Gastrocnemius medialis (tissue), 4 donors: ENCODE measurements around the gene ODF2. TPM values are rescaled to one million over a fixed set of nuclear protein-coding genes. Genes with fewer than 3 reads are reported as not detected.

Experiments used
- ATAC-seq, 2 donors: fragments of 150-250 bp; one replicate each; pipeline ENCODE4 v1.9.1; 2016
- DNase-seq, 2 donors: peaks; one replicate each; pipeline ENCODE4 v3.0.0-alpha.2; 2019
- H3K27ac ChIP-seq, 4 donors: fragments of 200-600 bp; sonication (generic); 1 replicate in 1 of 4; 2 replicates in 3 of 4; pipeline ENCODE4 v1.5.1; 2016 to 2018; ENCODE audit warnings: mild to moderate bottlenecking in 2 of 4, moderate library complexity in 1 of 4
- H3K27me3 ChIP-seq, 3 donors: fragments of 200-600 bp; sonication (generic) in 2 of 3; 1 replicate in 1 of 3; 2 replicates in 2 of 3; pipeline versions ENCODE4 v1.5.1 to v1.6.0; 2016 to 2019; ENCODE audit warnings: mild to moderate bottlenecking in 1 of 3, moderate library complexity in 1 of 3
- H3K36me3 ChIP-seq, 2 donors: fragments of 200-600 bp; sonication (generic) in 1 of 2; one replicate each; pipeline ENCODE4 v1.5.1; 2017 to 2018
- H3K4me1 ChIP-seq, 2 donors: fragments of 200-600 bp; sonication (generic) in 1 of 2; one replicate each; pipeline ENCODE4 v1.5.1; 2016 to 2017; ENCODE audit warnings: mild to moderate bottlenecking in 2 of 2
- H3K4me3 ChIP-seq, 4 donors: fragments of 200-600 bp; sonication (generic) in 3 of 4; 1 replicate in 1 of 4; 2 replicates in 3 of 4; pipeline ENCODE4 v1.5.1; 2016 to 2019; ENCODE audit warnings: mild to moderate bottlenecking in 2 of 4
- H3K9me3 ChIP-seq, 3 donors: fragments of 200-600 bp; sonication (generic) in 2 of 3; 1 replicate in 1 of 3; 2 replicates in 2 of 3; pipeline ENCODE4 v1.5.1; 2016 to 2019
- CTCF ChIP-seq, 5 experiments: fragments of 450-650 bp in 3 of 5; fragments of 200-600 bp in 2 of 5; sonication (generic) in 2 of 5; IDR thresholded peaks in 4 of 5; conservative IDR thresholded peaks in 1 of 5; 1 replicate in 4 of 5; 2 replicates in 1 of 5; pipeline ENCODE4 v1.5.1; 2016 to 2019; ENCODE audit warnings: antibody characterized with exemption in 5 of 5, mild to moderate bottlenecking in 3 of 5, moderate library complexity in 3 of 5
- POLR2A ChIP-seq, 2 donors: fragments of 450-650 bp; IDR thresholded peaks; one replicate each; pipeline ENCODE4 v1.6.1; 2017; ENCODE audit warnings: antibody characterized with exemption in 2 of 2, mild to moderate bottlenecking in 2 of 2, moderate library complexity in 2 of 2
- in situ Hi-C, 4 donors: fragments of 200-750 bp; cut with MboI; loops; one replicate each; pipeline versions ENCODE4 v1.15.0 to v1.8.0; 2017; ENCODE audit warnings: low sequenced_read_pairs in 4 of 4
- intact Hi-C: fragments of 100-400 bp; cut with DNase I; formaldehyde crosslinking; loops from one replicate; pipeline ENCODE4 v1.15.1; 2023; ENCODE audit warnings: low total_unique reads
- total RNA-seq, 4 donors: library from RNA; depleted of rRNA; stranded (reverse); fragments of >200 nt; gene quantifications; one replicate each; pipeline versions ENCODE4 v1.1.0 to v1.2.3, GENCODE V29; 2016

Gene ODF2
- total RNA-seq, 4 donors from 2014 or later = 8.5 to 11.0 (median 9.9) TPM

GRCh38 chr9:128475867-128476266 is 20.1 kb downstream of the ODF2 start:
- H3K4me1 ChIP-seq = no peaks in the 10 kb centered on the region

GRCh38 chr9:128479262-128479661 is 23.5 kb downstream of the ODF2 start:
- in situ Hi-C loops = no loop called here
- intact Hi-C loops = no loop called here
- H3K36me3 ChIP-seq = peaks cover 0 to 19% of the 10 kb centered on the region in 2 donors
- ATAC-seq (no peak), DNase-seq (no peak)
- H3K27ac ChIP-seq = no peak overlapping the region
- H3K4me1 ChIP-seq = no peaks in the 10 kb centered on the region
- no peak overlapping the region for H3K4me3 ChIP-seq
- TF ChIP-seq CTCF (IDR thresholded peaks at IDR 0.05 in 4 of 5, conservative IDR thresholded peaks at IDR 0.05 in 1 of 5) (no peak), POLR2A (IDR thresholded peaks at IDR 0.05) (no peak)
- H3K27me3 ChIP-seq = no peaks in the 10 kb centered on the region
- no peaks in the 10 kb centered on the region for H3K9me3 ChIP-seq

More at GRCh38 chr9:128475867-128476266, 20.1 kb downstream of the ODF2 start:
- no peaks in the 10 kb centered on the region for H3K9me3 ChIP-seq
- no peak for TF ChIP-seq POLR2A (IDR thresholded peaks at IDR 0.05)
- no peak for TF ChIP-seq CTCF (IDR thresholded peaks at IDR 0.05 in 4 of 5, conservative IDR thresholded peaks at IDR 0.05 in 1 of 5)
- intact Hi-C loops (no loop called here), in situ Hi-C loops (no loop called here)
- ATAC-seq (no peak), DNase-seq (no peak)
- no peaks in the 10 kb centered on the region for H3K27me3 ChIP-seq
- H3K36me3 ChIP-seq = peaks cover 0 to 25% of the 10 kb centered on the region in 2 donors
- H3K4me3 ChIP-seq = no peak overlapping the region
- H3K27ac ChIP-seq = no peak overlapping the region

- no peak for ATAC-seq
- H3K27ac ChIP-seq = no peak overlapping the region
- H3K4me3 ChIP-seq = no peak overlapping the region
- DNase-seq = no peak
- H3K36me3 ChIP-seq = peaks cover 0 to 10% of the 10 kb centered on the region in 2 donors
- no peaks in the 10 kb centered on the region for H3K4me1 ChIP-seq
- H3K27me3 ChIP-seq = no peaks in the 10 kb centered on the region
- TF ChIP-seq POLR2A (IDR thresholded peaks at IDR 0.05) (no peak), CTCF (IDR thresholded peaks at IDR 0.05 in 4 of 5, conservative IDR thresholded peaks at IDR 0.05 in 1 of 5) (no peak)
- intact Hi-C loops (no loop called here), in situ Hi-C loops (no loop called here)
- H3K9me3 ChIP-seq = no peaks in the 10 kb centered on the region
Observed at GRCh38 chr9:128481561-128481960, 25.8 kb downstream of the ODF2 start.

- in situ Hi-C loops = no loop called here
- no peaks in the 10 kb centered on the region for H3K4me1 ChIP-seq
- no peak for ATAC-seq
- no peak overlapping the region for H3K27ac ChIP-seq
- TF ChIP-seq CTCF (IDR thresholded peaks at IDR 0.05 in 4 of 5, conservative IDR thresholded peaks at IDR 0.05 in 1 of 5) (no peak), POLR2A (IDR thresholded peaks at IDR 0.05) (no peak)
- intact Hi-C loops = no loop called here
- H3K27me3 ChIP-seq = no peaks in the 10 kb centered on the region
- H3K9me3 ChIP-seq = no peaks in the 10 kb centered on the region
- H3K4me3 ChIP-seq = no peak overlapping the region
- DNase-seq = no peak
- H3K36me3 ChIP-seq = peaks cover 0 to 10% of the 10 kb centered on the region in 2 donors
Observed at GRCh38 chr9:128482186-128482585, 26.4 kb downstream of the ODF2 start.
